ENCODE results near the gene WASHC4.

GRCh38 chr12:105107171-105107493 lies 399 bp upstream of the WASHC4 start:
- TF ChIP-seq, protein P1, sequence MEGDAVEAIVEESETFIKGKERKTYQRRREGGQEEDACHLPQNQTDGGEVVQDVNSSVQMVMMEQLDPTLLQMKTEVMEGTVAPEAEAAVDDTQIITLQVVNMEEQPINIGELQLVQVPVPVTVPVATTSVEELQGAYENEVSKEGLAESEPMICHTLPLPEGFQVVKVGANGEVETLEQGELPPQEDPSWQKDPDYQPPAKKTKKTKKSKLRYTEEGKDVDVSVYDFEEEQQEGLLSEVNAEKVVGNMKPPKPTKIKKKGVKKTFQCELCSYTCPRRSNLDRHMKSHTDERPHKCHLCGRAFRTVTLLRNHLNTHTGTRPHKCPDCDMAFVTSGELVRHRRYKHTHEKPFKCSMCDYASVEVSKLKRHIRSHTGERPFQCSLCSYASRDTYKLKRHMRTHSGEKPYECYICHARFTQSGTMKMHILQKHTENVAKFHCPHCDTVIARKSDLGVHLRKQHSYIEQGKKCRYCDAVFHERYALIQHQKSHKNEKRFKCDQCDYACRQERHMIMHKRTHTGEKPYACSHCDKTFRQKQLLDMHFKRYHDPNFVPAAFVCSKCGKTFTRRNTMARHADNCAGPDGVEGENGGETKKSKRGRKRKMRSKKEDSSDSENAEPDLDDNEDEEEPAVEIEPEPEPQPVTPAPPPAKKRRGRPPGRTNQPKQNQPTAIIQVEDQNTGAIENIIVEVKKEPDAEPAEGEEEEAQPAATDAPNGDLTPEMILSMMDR (IDR thresholded peaks at IDR 0.05; ENCODE audit: low read depth, low read length, missing input control): no peak
- TF ChIP-seq, protein P2, sequence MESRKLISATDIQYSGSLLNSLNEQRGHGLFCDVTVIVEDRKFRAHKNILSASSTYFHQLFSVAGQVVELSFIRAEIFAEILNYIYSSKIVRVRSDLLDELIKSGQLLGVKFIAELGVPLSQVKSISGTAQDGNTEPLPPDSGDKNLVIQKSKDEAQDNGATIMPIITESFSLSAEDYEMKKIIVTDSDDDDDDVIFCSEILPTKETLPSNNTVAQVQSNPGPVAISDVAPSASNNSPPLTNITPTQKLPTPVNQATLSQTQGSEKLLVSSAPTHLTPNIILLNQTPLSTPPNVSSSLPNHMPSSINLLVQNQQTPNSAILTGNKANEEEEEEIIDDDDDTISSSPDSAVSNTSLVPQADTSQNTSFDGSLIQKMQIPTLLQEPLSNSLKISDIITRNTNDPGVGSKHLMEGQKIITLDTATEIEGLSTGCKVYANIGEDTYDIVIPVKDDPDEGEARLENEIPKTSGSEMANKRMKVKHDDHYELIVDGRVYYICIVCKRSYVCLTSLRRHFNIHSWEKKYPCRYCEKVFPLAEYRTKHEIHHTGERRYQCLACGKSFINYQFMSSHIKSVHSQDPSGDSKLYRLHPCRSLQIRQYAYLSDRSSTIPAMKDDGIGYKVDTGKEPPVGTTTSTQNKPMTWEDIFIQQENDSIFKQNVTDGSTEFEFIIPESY (IDR thresholded peaks at IDR 0.05): no peak
- TF ChIP-seq YY1 (IDR thresholded peaks at IDR 0.05) (no peak), FOXA1 (IDR thresholded peaks at IDR 0.05) (no peak), JUND (IDR thresholded peaks at IDR 0.05) (no peak), MAX (IDR thresholded peaks at IDR 0.05) (no peak), GABPA (IDR thresholded peaks at IDR 0.05 in 1 of 2, conservative IDR thresholded peaks at IDR 0.05 in 1 of 2) (no peak)
- TF ChIP-seq, protein P3, sequence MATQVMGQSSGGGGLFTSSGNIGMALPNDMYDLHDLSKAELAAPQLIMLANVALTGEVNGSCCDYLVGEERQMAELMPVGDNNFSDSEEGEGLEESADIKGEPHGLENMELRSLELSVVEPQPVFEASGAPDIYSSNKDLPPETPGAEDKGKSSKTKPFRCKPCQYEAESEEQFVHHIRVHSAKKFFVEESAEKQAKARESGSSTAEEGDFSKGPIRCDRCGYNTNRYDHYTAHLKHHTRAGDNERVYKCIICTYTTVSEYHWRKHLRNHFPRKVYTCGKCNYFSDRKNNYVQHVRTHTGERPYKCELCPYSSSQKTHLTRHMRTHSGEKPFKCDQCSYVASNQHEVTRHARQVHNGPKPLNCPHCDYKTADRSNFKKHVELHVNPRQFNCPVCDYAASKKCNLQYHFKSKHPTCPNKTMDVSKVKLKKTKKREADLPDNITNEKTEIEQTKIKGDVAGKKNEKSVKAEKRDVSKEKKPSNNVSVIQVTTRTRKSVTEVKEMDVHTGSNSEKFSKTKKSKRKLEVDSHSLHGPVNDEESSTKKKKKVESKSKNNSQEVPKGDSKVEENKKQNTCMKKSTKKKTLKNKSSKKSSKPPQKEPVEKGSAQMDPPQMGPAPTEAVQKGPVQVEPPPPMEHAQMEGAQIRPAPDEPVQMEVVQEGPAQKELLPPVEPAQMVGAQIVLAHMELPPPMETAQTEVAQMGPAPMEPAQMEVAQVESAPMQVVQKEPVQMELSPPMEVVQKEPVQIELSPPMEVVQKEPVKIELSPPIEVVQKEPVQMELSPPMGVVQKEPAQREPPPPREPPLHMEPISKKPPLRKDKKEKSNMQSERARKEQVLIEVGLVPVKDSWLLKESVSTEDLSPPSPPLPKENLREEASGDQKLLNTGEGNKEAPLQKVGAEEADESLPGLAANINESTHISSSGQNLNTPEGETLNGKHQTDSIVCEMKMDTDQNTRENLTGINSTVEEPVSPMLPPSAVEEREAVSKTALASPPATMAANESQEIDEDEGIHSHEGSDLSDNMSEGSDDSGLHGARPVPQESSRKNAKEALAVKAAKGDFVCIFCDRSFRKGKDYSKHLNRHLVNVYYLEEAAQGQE (IDR thresholded peaks at IDR 0.05): no peak
